Fibroblast of villous mesenchyme (primary cell): Measurements from ENCODE around the gene MTCP1. TPM values are rescaled to one million over a fixed set of nuclear protein-coding genes. Genes with fewer than 3 reads are reported as not detected.

Experiments used
- DNase-seq: peaks from one replicate; pipeline ENCODE4 v3.0.0-alpha.2; 2010; ENCODE audit warnings: low read depth
- H3K4me3 ChIP-seq: 2 replicates; pipeline ENCODE4 v1.5.1; 2011; ENCODE audit warnings: low read depth, mild to moderate bottlenecking, low read length
- CTCF ChIP-seq: IDR thresholded peaks from 2 replicates; pipeline ENCODE4 v1.5.1; 2012; ENCODE audit warnings: low read depth, mild to moderate bottlenecking, low read length; ENCODE audit not compliant: insufficient read depth
- total RNA-seq: library from RNA; depleted of rRNA; stranded (reverse); fragments of >200 nt; gene quantifications from 2 replicates; pipeline ENCODE4 v1.2.3, GENCODE V29; 2012

The MTCP1 gene
- total RNA-seq, 1 donor: 2.2 TPM

- no peak for DNase-seq
Measured at GRCh38 chrX:155046129-155046810, 24.7 kb downstream of the MTCP1 start.

DNA sequence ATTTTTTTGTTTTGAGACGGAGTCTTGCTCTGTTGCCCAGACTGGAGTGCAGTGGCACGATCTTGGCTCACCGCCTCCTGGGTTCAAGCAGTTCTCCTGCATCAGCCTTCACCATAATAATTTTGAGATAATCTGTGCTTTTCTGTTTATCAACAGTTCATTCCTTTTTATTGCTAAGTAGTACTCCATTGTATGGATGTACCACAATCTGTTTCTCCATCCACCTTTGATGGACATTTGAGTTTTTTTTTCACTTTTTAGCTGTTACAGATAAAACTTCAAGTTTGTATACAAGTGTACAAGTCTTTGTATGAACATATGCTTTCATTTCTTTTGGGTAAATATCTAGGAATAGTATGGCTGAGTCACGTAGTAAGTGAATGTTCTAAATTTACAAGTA, 35.2 kb downstream of the MTCP1 start:
- no peak overlapping the region for H3K4me3 ChIP-seq
- no peak for DNase-seq
- TF ChIP-seq CTCF: no peak

More at GRCh38 chrX:155046129-155046810, 24.7 kb downstream of the MTCP1 start:
- TF ChIP-seq CTCF: no peak
- H3K4me3 ChIP-seq: no peak overlapping the region

DNA sequence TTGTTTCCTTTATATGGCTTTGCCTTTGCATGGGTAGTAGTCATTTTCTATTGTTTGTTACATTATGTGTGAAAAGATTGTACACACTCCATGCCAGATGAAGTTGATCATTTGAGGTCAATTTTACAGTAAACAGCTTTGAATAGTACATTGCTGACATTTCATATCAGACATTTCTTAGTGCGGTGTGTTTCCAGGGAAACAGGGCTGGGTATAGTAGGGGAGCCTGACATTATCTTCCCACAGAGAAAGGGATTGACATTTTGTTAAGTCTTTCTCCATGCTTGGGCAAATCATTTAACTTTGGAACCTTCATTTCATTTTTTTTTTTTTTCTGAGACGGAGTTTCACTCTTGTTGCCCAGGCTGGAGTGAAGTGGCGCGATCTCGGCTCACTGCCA, 39.3 kb downstream of the MTCP1 start:
- H3K4me3 ChIP-seq: no peak overlapping the region
- peak; percentile 4 for DNase-seq
- TF ChIP-seq CTCF: no peak

DNA sequence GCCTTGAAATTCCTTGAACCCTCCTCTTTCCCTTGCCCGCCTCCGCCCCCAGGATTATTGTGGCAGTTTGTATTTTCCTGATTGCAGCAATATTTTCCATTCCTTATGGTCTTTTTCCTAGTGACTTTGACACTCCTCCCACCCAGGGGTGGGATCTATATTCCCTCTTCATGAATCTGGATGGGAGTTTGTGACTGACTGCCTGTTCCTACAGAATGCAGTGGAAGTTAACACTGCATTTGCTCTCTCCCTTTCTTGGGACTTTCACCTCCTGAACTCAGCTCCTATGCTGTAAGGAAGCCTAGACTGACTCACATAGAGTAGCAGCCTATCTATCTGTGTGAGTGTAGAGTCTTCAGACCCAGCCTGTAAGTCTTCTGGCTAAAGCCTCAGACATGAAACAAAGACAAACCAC, 42.1 kb downstream of the MTCP1 start:
- DNase-seq: peak; percentile 26
- no peak overlapping the region for H3K4me3 ChIP-seq
- no peak for TF ChIP-seq CTCF

GRCh38 chrX:155028129-155028528, 42.8 kb downstream of the MTCP1 start:
- peak overlapping the region; percentile 75 for H3K4me3 ChIP-seq
- no peak for DNase-seq
- TF ChIP-seq CTCF: no peak

GRCh38 chrX:155027509-155028066, 43.3 kb downstream of the MTCP1 start:
- DNase-seq: peak; percentile 84
- H3K4me3 ChIP-seq: peak overlapping the region; percentile 75
- no peak for TF ChIP-seq CTCF
